ENCODE measurements around the gene ACYP2.
"Not testable (repeated sequence)": the region's sequence is repeated elsewhere in the genome, so short reads cannot be mapped to it uniquely, and the experiment has no call there.

The ACYP2 gene

DNA sequence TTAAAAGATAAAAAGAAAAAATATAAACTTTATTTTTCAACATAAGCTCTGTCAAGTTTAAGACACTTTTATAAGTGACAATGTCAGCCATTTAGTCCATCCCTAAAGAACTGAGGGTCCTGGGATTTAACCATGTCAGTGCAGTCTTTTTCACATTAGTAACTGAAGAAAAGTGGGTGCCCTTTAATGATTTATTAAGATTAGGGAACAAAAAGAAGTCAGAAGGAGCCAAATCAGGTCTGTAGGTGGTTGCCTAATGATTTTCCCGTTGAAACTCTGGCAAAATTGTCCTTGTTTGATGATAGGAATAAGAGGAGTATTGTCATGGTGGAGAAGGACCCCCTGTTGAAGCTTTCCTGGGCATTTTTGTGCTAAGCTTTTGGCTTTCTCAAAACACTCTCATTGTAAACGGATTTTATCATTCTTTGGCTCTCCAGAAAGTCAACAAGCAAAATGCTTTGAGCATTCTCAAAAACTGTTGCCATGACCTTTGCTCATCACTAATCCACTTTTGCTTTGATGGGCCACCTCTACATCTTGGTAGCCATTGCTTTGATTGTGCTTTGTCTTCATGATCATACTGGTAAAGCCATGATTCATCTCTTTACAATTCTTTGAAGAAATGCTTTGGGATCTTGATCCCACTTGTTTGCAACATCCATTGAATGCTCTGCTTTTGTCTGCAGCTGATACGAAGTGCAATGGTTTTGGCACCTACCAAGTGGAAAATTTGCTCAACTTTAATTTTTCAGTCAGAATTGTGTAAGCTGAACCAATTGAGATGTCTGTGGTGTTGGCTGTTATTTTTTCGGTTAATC is 118.6 kb downstream of the ACYP2 start:
- no peak for DNase-seq

DNA sequence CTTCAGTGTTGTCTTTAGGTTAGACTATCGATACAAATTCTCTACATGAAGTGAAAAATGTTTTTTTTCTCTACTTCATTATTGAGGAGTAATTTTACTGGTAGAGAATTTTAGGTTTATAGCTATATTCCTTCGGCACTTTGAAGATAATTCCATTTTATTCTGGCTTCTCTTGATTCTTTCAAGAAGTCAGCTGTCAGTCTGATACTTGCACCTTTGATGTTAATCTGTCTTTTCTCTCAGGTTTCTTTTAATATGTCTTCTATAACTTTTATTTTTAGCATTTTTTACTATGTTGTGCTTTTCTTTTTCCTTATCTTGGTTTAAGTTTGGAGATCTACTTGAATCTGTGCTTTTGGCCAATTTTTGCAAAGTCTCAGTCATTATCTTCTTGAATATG is 122.0 kb downstream of the ACYP2 start:
- no peak for DNase-seq

DNA sequence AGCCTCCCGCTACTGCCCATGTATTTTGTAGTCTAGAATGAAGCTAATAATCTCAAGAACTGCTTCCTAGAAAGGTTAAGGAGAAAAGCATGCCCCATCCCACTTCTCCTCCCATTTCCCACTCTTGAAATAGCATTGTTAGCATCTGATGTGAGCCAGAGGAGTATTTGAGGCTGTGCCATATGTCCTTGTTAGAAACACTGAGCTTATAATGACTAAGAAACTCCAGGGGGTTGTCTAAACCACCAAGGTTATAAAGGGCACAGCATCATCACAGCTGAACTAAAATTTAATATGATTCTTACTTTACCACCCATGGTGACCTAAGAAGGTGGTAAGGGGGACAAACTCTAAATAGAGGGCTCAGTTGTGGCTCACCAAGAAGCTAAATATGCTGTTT is 124.0 kb downstream of the ACYP2 start:
- DNase-seq: no peak

- DNase-seq: no peak
These were observed 125.4 kb downstream of the ACYP2 start for GRCh38 chr2:54240515-54241469.

- DNase-seq: no peak
These were observed 131.7 kb downstream of the ACYP2 start for GRCh38 chr2:54247115-54247514.

DNA sequence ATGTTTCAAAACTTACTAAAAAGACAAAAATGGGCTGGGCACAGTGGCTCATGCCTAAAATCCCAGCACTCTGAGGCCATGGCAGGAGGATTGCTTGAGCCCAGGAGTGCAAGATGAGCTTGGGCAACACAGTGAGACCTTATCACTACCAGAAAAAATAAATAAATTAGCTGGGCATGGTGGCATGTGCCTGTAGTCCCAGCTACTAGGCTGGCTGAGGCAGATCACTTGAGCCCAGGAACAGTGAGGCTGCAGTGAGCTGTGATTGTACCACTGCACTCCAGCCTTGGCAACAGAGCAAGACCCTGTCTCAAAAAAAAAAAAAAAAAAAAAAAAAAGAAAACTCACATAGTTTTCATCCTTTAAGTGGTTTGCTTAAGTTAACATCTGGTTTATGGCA is 134.2 kb downstream of the ACYP2 start:
- no peak for DNase-seq

- DNase-seq: no peak
These were observed 138.8 kb downstream of the ACYP2 start for GRCh38 chr2:54254180-54254579.

- no peak for DNase-seq
These were observed 140.0 kb downstream of the ACYP2 start for GRCh38 chr2:54255230-54256090.

- no peak for DNase-seq
These were observed 140.8 kb downstream of the ACYP2 start, which contains the start of gene TSPYL6 for GRCh38 chr2:54256091-54256694. TSS of gene TSPYL6 (minus strand) at chr2:54256229. CDS start at chr2:54256151, 78 bp downstream.

GRCh38 chr2:54258166-54258565 is 142.8 kb downstream of the ACYP2 start:
- no peak for DNase-seq

- no peak for DNase-seq
These were observed 144.2 kb downstream of the ACYP2 start for GRCh38 chr2:54259413-54260240.

- DNase-seq: no peak
These were observed 144.8 kb downstream of the ACYP2 start for GRCh38 chr2:54260241-54260595.

GRCh38 chr2:54261537-54261936 is 146.1 kb downstream of the ACYP2 start:
- DNase-seq: no peak

DNA sequence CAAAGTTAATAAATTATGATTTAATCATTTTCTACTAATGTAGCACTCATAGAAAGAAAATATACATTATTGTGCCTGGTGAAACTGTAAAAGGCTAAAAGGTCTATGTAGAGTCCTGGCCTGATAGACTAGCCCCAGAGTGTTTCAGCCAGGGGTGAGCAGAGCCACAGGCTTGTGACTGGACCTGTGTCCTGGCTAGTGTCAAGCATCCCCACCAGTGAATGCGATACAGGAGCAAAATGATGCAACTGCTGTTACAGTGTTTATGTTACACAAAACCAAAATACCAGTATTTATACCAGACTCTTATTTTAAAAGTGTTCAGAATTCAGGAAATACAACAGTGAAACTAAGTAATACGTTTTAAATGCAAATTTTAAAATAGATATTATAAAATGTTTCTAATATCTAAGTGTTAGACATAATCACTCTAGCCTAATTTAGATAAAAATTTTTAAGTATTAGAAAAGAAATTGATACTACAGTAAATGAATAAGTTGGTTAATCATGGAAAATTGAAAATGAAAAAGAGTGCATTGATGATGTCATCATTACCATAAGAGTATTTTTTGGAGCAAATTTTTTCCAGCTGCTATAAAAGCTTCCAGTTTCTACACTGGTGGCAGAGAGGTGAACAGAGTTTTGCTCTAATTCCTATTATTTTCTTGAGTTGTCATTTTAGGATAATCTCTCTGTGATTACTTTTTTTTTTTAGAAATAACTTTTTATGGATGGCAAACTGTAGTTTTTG is 146.8 kb downstream of the ACYP2 start:
- DNase-seq: no peak

DNA sequence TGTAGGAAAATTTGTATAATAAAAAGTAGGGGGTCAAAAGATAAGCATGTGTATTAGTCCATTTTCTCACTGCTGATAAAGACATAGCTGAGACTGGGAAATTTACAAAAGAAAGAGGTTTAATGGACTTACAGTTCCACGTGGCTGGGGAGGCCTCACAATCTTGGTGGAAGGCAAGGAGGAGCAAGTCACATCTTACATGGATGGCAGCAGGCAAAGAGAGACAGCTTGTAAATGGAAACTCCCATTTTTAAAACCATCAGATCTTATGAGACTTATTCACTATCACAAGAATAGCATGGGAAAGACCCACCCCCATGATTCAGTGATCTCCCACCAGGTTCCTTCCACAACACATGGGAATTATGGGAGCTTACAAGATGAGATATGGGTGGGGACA is 149.7 kb downstream of the ACYP2 start:
- not testable (repeated sequence) for DNase-seq

DNA sequence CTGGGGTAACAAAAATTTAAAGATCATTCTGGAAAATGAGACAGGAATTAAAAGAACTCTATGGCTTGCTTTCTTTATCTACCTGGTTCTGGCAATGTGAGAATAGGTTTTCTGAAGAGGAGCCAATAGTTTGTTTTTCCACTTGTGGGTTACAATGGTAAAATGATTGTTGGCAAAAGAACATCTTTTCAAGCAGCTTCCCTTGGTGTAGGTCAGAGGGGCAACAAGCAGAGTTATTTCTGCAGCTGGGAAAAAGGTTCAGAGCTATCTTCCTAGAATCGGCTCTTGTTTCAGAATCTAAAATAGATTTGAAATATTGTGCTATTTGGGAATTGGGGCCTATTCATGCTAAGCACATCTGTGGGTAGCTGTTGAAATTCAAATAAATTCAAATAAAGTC is 152.2 kb downstream of the ACYP2 start:
- DNase-seq: no peak

DNA sequence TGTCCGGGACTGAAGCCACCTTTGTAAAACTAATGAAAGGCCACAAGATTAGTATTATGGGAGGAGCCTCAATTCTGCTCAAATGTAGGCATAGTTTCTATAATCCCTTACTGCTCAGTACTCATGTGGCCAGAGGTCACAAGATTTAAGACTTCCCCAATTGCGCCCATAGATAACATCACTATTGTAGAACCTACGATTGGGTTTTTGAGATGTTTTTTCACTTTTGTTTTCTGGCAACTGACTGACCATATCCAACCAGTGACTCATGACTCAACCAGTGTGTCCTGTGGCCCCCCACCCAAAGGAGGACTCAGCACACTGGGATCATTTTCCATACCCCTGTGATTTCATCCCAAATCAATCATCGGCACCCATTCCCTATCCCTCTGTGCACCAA is 155.8 kb downstream of the ACYP2 start:
- no peak for DNase-seq

GRCh38 chr2:54271843-54272627 is 156.6 kb downstream of the ACYP2 start:
- DNase-seq: no peak

GRCh38 chr2:54274781-54275242 is 159.4 kb downstream of the ACYP2 start:
- DNase-seq: no peak

GRCh38 chr2:54275541-54275940 is 160.1 kb downstream of the ACYP2 start:
- DNase-seq: no peak

Measured in NCI-H446 treated with DMSO at 0.1 percent for 48 hours (cell line).